ENCODE measurements around the gene NEGR1.

The NEGR1 gene

GRCh38 chr1:72235062-72235461 lies 47.3 kb downstream of the NEGR1 start:
- TF ChIP-seq, protein P1, sequence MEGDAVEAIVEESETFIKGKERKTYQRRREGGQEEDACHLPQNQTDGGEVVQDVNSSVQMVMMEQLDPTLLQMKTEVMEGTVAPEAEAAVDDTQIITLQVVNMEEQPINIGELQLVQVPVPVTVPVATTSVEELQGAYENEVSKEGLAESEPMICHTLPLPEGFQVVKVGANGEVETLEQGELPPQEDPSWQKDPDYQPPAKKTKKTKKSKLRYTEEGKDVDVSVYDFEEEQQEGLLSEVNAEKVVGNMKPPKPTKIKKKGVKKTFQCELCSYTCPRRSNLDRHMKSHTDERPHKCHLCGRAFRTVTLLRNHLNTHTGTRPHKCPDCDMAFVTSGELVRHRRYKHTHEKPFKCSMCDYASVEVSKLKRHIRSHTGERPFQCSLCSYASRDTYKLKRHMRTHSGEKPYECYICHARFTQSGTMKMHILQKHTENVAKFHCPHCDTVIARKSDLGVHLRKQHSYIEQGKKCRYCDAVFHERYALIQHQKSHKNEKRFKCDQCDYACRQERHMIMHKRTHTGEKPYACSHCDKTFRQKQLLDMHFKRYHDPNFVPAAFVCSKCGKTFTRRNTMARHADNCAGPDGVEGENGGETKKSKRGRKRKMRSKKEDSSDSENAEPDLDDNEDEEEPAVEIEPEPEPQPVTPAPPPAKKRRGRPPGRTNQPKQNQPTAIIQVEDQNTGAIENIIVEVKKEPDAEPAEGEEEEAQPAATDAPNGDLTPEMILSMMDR (IDR thresholded peaks at IDR 0.05; ENCODE audit: low read depth, low read length), result no peak
- no peak for DNase-seq (ENCODE audit: extremely low read depth, low read depth)

- DNase-seq (ENCODE audit: extremely low read depth, low read depth), result no peak
- TF ChIP-seq, protein P1 (IDR thresholded peaks at IDR 0.05; ENCODE audit: low read depth, low read length), result no peak
Observed at GRCh38 chr1:72230746-72231145, 51.6 kb downstream of the NEGR1 start.

DNA sequence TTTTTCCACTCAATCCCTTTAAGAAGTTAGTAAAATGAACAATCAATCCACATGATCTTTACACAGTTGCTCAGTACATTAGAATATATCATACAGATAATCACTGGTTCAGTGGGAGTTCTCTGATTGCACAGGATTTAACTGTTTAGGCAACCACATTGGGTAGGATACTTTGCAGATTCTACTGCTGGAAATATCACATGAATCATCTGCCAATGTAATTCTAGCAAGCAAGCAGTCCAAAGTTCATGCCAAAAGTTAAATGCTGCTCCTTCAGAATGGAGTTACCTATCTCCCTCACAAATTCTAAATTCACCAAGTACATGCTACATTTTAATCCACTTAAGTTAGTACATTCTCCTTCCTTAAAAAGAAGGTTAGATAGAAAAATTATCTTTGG lies 52.4 kb downstream of the NEGR1 start:
- no peak for DNase-seq (ENCODE audit: extremely low read depth, low read depth)

DNA sequence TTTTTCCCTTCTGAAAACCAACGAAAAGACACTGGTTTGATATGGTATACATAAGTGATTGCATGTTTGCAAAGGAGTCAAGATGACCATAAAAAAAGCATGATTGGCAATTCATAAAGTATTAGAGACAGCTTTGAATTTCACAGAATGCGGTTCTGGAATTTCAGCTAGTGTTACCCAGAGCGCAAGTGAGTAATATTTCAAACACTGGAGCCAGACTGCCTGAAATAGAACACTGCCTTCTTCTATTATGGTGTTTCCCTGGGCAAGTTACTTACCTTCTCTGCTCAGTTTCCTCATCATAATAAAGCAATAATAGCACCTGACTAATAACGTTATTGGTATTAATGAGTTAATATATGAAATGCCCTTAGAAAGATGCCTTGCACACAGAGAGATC lies 54.7 kb downstream of the NEGR1 start:
- TF ChIP-seq, protein P1 (IDR thresholded peaks at IDR 0.05; ENCODE audit: low read depth, low read length), result no peak
- DNase-seq (ENCODE audit: extremely low read depth, low read depth), result no peak

More for the DNA sequence above, 52.4 kb downstream of the NEGR1 start:
- TF ChIP-seq, protein P1 (IDR thresholded peaks at IDR 0.05; ENCODE audit: low read depth, low read length), result no peak

GRCh38 chr1:72224506-72224905 lies 57.8 kb downstream of the NEGR1 start:
- TF ChIP-seq, protein P1 (IDR thresholded peaks at IDR 0.05; ENCODE audit: low read depth, low read length), result no peak
- no peak for DNase-seq (ENCODE audit: extremely low read depth, low read depth)

GRCh38 chr1:72221811-72222210 lies 60.5 kb downstream of the NEGR1 start:
- no peak for DNase-seq (ENCODE audit: extremely low read depth, low read depth)
- TF ChIP-seq, protein P1 (IDR thresholded peaks at IDR 0.05; ENCODE audit: low read depth, low read length), result no peak

DNA sequence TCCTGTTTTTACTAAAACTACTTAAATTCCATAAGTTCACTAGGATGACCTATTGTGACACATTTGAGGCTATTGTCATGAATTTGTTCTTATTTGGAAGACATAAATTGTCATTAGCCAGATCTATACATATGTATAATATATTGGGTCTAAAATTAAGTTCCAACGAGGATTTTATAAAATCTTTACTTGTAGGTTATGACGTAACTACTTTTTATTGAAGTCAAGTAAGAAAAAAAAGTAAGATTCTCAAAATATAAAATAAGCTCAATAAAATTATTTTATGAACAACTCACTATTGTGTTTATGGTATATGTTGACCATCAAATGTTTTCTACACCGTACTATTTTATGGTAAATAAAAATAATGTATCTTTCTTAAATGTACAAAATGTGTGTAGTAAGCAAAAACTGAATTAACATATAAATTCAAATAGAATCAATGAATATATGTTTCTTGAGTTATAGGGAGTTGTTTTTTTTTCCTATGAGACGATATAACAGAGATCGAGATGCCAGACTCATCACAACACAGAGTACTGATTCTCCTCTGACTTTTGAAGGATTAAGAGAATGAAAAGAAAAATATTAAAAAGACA lies 64.1 kb downstream of the NEGR1 start:
- TF ChIP-seq, protein P1 (IDR thresholded peaks at IDR 0.05; ENCODE audit: low read depth, low read length), result no peak
- no peak for DNase-seq (ENCODE audit: extremely low read depth, low read depth)
